Stimulated activated CD4-positive, alpha-beta T cell treated with anti-CD3 and anti-CD28 coated beads, Interleukin-2, amount 100 ng/mL, for 48 hours (primary cell): Measurements from ENCODE around the gene ASB3.
A peak's percentile ranks its signal among the peaks of the same experiment; 100 is the strongest.
"Not testable (repeated sequence)": the region's sequence is repeated elsewhere in the genome, so short reads cannot be mapped to it uniquely, and the experiment has no call there.

ENCODE experiments used
- DNase-seq, 2 donors: peaks; one replicate each; pipeline ENCODE4 v3.0.0-alpha.2; 2020

ASB3 gene

DNA sequence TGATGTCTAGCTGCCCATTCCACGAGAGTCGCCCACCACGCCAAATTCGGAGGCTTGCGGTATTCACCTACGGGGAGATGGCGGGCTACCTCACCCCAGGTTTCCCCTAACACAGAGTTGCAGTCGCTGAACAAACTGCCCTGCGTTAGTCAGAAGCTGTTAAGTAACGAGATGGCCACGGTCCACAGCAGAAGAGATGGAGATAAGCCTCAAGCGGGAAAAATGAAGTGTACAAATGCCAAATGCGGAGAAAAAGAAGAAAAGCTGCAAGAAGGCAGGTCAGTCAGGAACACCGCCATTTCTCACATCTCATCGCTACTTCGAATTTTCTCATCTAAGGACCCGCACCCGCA is 425 bp downstream of the ASB3 start:
- peak; percentile 7 for DNase-seq

DNA sequence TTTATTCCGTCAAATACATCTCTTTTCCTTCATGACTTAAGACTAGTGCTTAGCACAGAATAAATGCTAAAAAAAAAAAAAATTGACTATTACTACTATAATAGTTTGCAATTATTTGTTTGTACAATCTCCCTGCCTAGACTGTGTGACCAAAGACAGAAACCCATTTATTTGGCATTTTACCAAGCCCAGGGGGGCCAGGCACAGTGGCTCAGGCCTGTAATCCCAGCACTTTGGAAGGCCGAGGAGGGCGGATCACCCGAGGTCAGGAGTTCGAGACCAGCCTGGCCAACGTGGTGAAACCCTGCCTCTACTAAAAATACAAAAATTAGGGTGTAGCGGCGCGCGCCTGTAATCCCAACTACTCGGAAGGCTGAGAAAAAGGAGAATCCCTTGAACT is 1.4 kb downstream of the ASB3 start:
- DNase-seq, result no peak

DNA sequence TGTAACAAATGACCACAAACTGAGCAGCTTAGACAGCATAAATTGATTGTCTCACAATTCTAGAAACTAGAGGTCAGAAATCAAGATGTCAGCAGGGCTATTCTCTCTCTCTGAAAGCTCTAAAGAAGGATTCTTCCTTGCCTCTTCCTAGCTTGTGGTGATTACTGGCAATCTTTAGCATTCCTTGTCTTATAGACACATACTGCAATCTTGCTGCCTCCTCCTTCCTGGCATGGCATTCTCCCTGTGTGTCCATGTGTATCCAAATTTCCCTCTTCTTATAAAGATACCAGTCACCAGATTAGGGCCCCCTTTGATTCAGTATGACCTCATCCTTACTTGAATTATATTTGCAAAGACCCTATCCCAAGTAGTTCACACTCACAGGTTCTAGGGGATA is 2.3 kb downstream of the ASB3 start:
- no peak for DNase-seq

DNA sequence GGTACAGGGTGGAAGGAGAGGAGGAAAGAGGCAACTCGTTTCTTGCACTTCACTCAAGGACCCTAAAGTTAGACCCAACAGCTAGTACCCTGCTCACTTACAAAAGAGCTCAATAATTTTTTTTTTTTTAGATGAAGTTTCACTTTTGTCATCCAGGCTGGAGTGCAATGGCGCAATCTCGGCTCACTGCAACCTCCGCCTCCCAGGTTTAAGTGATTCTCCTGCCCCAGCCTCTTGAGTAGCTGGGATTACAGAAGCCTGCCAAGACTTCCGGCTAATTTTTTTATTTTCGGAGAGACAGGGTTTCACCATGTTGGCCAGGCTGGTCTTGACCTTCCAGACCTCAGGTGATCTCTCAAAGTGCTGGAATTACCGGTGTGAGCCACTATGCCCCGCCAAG is 4.1 kb downstream of the ASB3 start:
- no peak for DNase-seq

DNA sequence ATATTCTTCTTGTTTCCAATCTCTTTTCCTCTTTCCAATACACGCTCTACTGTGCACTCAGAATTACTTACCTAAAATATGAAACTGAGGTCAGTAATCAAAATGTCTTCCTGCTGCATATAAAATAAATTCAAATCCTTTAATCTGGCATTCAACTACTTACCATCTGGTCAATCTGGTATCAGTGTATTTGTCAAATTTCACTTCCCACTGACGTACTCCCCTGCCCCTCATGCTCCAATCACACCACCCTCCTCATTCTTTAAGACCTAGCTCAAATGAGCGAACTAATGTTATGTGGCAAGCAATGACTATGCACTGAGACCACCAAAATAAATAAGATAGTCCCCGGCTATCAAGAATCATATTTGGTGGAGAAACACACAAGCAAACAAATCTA is 6.7 kb downstream of the ASB3 start:
- DNase-seq, result no peak

DNA sequence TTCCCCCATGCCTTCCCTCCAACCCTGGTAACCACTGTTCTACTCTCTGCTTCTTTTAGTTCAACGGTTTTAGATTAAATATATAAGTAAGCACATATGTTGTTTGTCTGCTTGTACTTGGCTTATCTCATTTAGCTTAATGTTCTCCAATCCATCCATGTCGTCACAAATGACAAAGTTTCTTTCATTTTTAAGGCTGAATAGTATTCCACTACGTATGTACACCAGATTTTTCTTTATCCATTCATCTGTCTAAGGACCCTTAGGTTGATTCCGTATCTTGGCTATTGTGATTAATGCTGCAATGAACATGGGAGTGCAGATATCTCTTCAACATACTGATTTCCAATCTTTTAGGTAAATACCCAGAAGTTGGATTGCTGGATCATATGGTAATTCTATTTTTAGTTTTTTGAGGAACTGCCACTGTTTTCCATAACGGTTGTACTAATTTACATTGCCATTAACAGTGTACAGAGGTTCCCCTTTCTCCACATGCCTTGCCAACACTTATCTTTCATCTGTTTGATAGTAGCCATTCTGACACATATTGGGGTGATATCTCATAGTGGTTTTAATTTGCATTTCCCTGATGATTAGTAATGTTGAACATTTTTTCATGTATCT is 8.1 kb downstream of the ASB3 start:
- no peak for DNase-seq

DNA sequence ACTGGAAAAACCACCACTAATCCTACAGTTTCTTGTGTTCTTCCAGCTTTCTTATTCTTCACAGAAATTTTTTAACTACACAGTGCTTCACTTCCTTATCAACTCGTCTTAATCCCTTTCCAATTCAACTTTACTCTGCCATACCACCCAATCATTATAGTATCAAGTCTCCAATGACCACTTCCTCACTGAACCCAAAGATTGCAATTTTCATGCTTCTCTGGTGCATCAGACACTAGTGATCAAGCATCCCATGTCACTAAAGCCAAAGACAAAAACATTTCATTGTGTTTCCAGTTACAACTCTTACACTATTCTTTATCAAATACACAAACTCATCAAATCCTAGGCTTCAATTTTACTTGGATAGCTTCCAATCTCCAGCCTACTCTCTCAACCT is 9.6 kb downstream of the ASB3 start:
- DNase-seq, result no peak

DNA sequence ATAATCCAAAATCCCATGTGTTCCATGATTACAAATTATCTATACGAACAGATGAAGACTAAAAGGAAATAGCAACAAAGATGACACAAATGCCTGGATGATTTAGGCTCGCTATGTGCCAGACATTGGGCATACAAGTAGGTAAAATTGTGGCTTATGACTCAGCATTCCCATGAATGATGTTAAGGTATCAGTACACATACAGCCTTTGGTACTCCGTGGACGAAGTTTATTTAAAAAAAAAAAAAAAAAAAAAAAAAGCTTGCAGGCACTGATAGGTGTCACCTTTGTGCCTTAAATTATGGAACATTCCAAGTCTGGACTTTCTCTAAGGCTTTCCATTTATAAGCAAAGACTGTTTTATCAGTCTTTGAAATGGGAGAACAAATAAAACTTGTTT is 16.5 kb downstream of the ASB3 start:
- DNase-seq, result no peak

DNA sequence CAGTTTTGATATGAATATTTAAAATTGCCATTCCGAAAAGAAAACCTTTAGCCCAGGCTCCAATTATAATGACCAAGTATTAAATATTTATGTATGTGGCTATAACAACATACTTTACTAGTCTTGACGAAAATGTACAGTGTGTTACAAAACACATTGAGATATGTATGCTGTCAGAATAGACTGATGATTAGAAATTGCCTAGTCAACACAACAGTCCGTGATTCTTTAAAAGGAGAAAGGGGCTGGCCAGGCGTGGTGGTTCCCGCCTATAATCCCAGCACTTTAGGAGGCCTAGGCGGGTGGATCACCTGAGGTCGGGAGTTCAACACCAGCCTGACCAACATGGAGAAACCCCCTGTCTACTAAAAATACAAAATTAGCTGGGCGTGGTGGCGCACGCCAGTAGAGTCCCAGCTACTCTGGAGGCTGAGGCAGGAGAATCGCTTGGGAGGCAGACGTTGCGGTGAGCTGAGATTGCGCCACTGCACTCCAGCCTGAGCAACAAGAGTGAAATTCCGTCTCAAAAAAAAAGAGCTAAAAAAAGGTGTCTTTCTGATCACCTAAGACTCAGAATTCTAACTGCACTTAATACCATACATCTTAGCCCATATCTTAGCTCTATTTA is 17.3 kb downstream of the ASB3 start:
- no peak for DNase-seq

DNA sequence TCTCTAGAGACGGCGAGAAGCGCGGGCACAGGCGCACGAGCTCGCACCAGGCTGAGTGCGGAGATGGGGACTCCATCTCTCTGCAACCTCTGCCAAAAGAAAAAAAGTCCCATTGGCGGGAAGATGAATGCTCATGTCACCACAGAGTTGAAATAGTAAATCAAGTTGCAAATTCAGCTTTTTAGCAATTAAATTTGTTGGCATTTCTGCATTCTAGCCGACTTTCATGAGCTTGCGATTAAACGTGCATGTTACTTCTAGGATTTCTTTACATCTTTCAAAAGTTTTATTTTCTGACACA is 18.6 kb downstream of the ASB3 start:
- DNase-seq, result no peak

DNA sequence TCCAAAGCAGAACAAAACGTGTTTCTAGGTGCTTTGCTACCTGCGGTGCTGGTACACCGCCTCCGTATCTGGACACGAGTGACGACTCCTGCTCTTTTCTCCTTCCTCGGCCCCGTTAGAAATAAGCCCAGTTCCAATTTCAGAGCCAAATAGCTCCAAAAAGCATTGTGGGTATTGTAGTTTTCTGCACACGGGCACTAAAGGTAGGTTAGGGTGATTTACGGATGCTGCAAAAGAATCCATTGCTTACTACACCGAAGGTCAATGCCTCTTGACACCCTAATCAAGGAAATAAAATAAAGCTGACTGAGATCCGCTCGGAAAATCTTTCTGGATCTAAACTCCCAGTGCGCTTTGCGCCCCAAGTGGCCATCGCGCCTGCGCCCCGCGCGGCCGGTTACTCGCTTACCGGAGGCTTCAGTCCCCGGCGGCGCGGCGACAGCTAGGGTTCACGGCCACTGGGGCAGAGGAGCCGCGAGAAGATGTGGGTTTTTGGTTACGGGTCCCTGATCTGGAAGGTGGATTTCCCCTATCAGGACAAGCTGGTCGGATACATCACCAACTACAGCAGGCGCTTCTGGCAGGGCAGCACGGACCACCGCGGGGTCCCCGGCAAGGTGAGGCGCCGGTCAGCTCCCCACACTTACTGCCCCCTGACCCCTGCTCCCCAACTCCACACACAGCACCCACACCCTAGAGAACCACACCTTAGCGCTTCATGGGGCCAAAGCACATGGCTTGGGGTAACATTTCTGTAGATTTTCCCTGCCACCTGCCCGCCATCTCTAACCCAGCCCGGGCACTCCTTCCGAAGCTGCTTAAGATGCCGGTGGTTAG is 19.1 kb downstream of the ASB3 start, which contains the start of gene CHAC2:
Gene CHAC2 (plus strand): TSS at position 400 of the 837 bp plus-strand sequence. CDS start 83 bp downstream, at position 483.
- DNase-seq, result peak; percentile 80 to 82

DNA sequence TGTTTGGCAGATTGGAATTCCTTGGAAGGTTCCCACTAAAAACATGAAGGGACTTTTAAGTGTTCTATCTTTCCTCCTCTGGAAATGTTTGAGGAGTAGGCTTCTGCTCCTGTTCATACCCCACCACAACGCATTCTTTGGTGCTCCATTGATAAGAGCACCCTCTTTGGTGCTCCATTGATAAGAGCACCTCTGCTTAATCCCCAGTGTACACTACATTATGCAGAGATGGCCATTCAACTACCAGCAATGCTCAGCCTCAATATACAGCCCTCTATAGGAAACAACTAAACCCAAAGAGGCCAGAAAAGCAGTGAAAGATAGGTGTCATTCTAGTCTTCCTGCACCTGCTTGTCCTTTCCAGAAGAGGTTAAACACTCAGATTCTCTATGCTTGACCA is 21.0 kb downstream of the ASB3 start:
- DNase-seq, result no peak

DNA sequence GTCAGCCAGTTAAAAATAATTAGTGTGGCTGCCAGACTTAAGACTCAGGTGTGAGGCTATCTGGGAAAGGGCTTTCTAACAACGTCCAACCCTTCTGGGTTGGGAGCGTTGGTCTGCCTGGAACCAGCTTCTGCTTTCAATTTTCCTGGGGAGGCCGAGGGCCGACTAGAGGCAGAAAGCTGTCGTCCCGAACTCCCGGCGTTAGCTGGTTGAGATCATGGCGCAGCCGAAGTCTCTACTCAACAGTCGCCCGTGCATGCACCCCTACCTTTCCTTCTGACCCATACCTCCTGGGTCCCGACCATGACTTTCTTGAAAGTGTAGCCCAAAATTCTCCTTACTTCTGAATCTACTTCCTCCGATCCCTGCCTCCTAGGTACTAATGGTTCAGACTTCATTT is 29.5 kb downstream of the ASB3 start:
- not testable (repeated sequence) for DNase-seq

DNA sequence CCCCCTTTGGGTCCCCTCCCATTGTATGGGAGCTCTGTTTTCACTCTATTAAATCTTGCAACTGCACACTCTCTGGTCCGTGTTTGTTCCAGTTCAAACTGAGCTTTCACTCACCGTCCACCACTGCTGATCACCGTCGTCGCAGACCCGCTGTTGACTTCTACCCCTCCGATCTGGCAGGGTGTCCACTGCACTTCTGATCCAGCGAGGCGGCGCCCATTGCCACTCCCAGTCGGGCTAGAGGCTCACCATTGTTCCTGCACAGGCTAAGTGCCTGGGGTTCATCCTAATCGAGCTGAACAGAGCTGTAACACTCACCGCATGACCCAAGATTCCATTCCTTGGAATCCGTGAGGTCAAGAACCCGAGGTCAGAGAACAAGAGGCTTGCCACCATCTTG is 30.1 kb downstream of the ASB3 start:
- no peak for DNase-seq

DNA sequence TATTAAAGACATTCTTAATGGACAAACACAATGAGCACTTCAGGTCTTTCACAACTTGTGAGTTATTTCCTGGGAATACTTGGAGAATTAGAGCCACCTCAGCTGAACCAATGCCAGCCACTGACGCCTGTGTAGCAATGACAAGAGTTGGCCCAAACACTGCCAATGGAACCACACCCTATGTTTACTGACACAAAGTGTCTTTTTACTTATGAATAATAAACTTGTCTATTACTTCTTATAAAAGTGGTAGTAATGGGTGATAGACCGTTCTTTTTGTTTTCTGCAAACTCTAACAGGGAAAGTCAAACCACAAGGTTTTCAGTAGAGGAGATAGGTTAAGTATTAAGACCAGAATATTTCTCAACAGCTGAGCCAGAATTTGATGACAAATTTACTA is 31.6 kb downstream of the ASB3 start:
- DNase-seq, result no peak

DNA sequence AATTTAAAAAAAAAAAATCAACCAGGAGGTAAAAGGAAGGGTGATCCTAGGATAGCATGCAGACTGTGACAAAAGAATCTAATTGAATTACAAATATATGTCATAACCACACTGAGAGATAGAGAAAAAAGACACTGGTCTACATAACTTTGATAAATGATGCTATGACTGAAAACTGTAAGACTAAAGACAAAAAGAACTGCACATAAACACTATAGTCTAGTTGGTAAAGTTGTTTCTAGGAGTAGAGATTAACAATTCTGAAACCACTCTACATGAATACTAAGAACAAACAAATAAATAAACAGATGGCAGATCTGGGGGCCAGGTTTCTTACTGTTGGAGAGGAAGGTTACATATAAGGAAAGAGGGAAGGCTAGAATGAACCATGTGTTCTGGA is 33.7 kb downstream of the ASB3 start:
- DNase-seq, result no peak

DNA sequence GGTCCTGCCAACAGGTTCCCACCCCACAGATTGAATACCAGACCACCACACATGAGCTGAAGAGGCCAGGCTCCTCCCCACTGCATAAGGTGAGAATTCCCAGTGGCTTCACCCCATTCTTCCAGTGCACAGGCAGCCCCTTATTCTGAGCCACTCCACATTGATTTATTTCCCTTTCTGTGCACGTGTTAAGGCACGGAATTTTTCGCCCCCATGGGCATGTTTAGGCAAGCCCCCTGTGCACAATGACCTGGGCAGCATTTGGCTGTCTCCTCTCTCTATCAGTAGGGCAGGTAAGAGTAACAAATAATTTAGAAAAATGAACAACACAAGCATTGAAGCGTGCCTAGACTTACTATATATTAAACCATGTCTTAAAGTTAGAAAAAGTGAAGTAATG is 34.4 kb downstream of the ASB3 start:
- DNase-seq, result no peak

DNA sequence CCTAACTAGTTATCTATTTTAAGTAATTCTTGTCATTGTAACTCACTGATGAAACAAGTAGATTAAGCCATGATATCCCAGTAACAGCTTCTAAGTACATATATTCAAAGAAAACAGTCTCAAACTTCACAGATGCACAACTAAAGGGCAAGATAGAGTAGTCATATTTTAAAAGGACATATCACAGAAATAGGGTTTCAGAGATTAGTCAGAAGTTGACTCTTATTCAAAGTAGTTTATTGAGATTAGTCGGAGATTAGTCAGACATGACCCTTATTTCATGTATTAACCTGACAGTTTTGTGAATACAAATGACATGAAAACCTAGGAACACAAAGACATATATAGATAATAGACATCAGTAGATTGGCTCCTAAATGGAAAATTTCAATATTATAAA is 35.0 kb downstream of the ASB3 start:
- DNase-seq, result no peak

DNA sequence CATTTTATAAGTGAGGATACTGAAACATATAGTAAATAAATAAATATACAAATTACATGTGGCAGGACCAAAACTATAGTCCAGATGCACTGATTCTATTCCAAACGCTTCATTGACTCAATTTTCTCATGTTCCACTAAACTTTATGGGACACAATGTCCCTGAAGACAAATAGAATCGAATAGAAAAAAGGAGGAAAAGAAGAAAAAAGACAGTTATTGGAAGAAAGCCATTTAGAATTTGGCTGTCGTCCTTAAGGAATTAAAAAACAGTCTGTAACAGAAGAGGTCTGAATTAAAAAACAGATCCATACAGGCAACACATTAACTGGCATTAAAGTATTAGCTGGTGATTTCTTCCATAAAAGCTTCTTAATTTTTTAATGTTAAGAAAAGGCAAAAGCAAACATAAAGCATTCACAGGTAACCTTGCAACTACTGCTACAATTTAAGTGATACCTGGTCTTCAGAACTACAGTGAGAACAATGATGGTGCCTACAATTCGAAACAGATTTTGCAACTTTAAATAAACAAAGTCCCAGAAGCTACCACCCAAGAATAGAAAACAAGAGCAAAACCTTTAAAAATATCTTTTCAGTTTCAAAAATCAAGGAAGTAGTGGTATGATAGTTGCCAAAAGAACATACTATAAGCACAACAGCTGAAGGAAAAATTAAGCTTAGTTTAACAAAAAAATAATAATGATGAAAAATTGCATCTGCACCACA is 36.5 kb downstream of the ASB3 start:
- DNase-seq, result no peak

DNA sequence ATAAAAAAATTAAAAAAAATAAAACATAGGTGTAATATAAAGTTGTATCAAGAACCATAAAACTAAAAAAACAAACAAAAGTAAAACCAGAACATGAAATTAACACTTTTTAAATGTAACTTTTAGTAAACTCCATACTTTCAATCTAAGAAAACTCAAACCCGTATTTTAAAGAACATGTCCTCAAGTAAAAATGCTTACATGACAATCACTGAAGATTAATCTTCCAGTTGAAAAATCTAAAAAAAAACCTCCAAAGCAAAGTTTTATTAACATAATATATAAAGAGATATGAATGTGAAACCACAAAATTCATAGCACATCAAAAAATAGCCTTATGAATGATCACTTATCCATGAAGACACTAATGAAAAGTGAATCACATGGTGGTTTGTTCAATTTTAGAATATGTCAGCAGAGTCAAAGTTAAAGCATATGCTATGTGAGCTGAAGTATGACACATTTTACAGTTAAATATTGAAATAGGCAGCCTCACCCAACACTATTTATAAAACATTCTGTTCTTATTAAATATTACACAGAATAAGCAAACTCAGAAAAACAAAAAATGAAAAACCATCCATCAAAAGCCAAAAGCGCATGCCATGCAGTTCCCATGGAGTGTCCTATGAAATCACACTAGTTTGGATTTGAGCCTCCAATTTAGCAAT is 42.2 kb downstream of the ASB3 start:
- DNase-seq, result no peak

DNA sequence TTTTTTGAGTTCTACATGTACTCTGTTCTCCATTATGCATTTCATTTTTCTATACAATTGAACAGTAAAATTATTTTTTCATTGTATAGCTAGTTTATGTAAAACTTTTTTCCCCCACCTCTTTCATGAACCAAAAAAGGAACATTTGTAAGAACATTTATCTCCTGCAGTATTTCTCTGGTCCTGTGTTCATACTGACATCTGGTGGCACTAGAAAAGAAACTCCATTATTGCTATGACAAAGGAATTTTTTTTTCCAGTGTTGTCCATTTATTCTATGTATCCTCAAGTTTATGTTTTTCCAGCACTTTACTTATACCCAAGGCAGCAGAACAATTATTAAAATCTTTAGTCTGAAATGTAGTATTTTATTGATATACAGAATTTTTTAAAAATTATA is 46.6 kb downstream of the ASB3 start:
- DNase-seq, result no peak

DNA sequence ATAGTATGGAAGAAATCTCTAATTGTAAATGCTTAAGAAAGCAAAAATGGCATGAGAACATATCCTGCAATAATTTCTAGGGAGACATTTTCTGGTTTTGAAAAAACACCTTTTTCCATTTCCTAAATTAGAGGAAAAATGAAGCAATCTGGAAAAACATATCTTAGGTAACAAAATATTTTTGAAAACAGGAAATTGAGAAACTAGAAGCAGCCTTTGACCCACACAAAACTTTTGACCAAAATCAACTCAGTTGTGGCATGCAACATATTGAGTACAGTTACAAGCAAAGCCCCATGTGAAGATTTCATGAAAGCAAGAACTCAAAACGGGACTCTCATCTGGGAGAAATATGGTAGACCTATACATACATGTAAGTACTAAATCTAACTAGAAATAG is 47.7 kb downstream of the ASB3 start:
- no peak for DNase-seq

DNA sequence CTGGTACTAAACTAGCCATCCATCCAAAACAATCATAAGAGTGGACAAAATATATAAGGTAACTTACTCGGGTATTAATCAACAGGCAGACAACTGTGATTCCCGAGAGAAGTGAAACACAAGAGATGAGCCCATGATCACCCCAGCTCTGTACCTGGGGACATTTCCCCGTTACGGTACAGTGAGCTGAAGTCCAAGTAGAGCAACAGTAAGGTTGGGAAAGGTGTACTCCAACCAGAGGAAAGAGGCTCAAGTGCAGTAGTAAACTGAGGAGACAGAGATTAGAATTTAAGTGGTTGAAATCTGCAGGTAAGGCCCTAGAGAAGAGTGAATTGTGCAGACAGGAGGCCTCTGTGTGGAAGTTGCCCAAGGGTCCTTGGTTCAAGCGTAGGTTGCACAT is 49.7 kb downstream of the ASB3 start:
- DNase-seq, result no peak
